NB4 (cell line): Measurements from ENCODE around the gene PLA2G2C.

ENCODE experiments used
- DNase-seq: peaks from one replicate; pipeline ENCODE4 v3.0.0; 2010; ENCODE audit warnings: low read depth
- H3K4me3 ChIP-seq: one replicate; pipeline ENCODE4 v1.5.1; 2011; ENCODE audit warnings: mild to moderate bottlenecking, low read depth, low read length, moderate library complexity
- CTCF ChIP-seq: IDR thresholded peaks from one replicate; pipeline ENCODE4 v1.5.1; 2012; ENCODE audit warnings: low read depth, low read length
- MAX ChIP-seq: IDR thresholded peaks from 2 replicates; pipeline ENCODE4 v1.6.1; 2011; ENCODE audit warnings: low read depth, low read length
- MYC ChIP-seq: IDR thresholded peaks from 2 replicates; pipeline ENCODE4 v1.6.1; 2011; ENCODE audit warnings: low read depth, low read length
- POLR2A ChIP-seq: IDR thresholded peaks from 2 replicates; pipeline ENCODE4 v1.6.1; 2011; ENCODE audit warnings: mild to moderate bottlenecking; ENCODE audit not compliant: insufficient read length; ENCODE audit errors: extremely low read depth

PLA2G2C gene

GRCh38 chr1:20147846-20148570, 38.3 kb downstream of the PLA2G2C start:
- no peak for DNase-seq
- no peak for TF ChIP-seq POLR2A
- TF ChIP-seq MYC, result no peak
- TF ChIP-seq CTCF, result no peak
- no peak for TF ChIP-seq MAX
- H3K4me3 ChIP-seq, result no peak overlapping the region

- no peak overlapping the region for H3K4me3 ChIP-seq
- no peak for DNase-seq
- TF ChIP-seq CTCF (no peak), MAX (no peak), POLR2A (no peak), MYC (no peak)
Observed at GRCh38 chr1:20143734-20144565, 42.4 kb downstream of the PLA2G2C start.

GRCh38 chr1:20143318-20143717, 43.0 kb downstream of the PLA2G2C start:
- no peak overlapping the region for H3K4me3 ChIP-seq
- TF ChIP-seq MAX, result no peak
- TF ChIP-seq MYC, result no peak
- TF ChIP-seq CTCF, result no peak
- TF ChIP-seq POLR2A, result no peak
- no peak for DNase-seq

- TF ChIP-seq MYC (no peak), MAX (no peak), POLR2A (no peak), CTCF (no peak)
- DNase-seq, result no peak
- no peak overlapping the region for H3K4me3 ChIP-seq
Observed at GRCh38 chr1:20142001-20142710, 44.2 kb downstream of the PLA2G2C start.

GRCh38 chr1:20141466-20141865, 44.9 kb downstream of the PLA2G2C start:
- TF ChIP-seq CTCF (no peak), MAX (no peak), POLR2A (no peak), MYC (no peak)
- DNase-seq, result no peak
- H3K4me3 ChIP-seq, result no peak overlapping the region
